GM12878 (cell line): ENCODE data around the gene MYF6. TPM values are rescaled to one million over a fixed set of nuclear protein-coding genes. Genes with fewer than 3 reads are reported as not detected.

Source experiments
- ATAC-seq: fragments of 200-7000 bp; cut with Tn5 transposase; 3 replicates; pipeline ENCODE4 v1.9.1; 2020; ENCODE audit warnings: mild to moderate bottlenecking, moderate library complexity
- BruUV-seq: library from RNA; stranded (reverse); fragments of 400-500 nt; replicated peaks from 2 replicates; lab custom pipeline; 2021; lab: Mats Ljungman, UMichigan
- CTCF ChIA-PET: fragments of 300-600 bp; sonication (Branson Sonifier 250); formaldehyde crosslinking; extraction: SDS; loops from one replicate; lab custom pipeline; 2021; ENCODE audit warnings: inconsistent platforms; lab: Yijun Ruan, JAX
- POLR2A ChIA-PET: fragments of 350-600 bp; formaldehyde crosslinking; extraction: SDS; loops from one replicate; lab custom pipeline; 2021; ENCODE audit warnings: inconsistent platforms; lab: Charles Lee
- RAD21 ChIA-PET: fragments of 300-600 bp; sonication (Branson Sonifier 250); formaldehyde crosslinking; loops from one replicate; lab custom pipeline; 2023; ENCODE audit warnings: antibody characterized with exemption; ENCODE audit not compliant: unreplicated experiment; lab: Charles Lee
- SMC1A ChIA-PET: fragments of 300-600 bp; sonication (Branson Sonifier 250); formaldehyde crosslinking; loops from one replicate; lab custom pipeline; 2023; ENCODE audit not compliant: unreplicated experiment, uncharacterized antibody; lab: Charles Lee
- DNase-seq: peaks from one replicate; pipeline ENCODE4 v3.0.0-alpha.2; 2011; ENCODE audit warnings: low read depth, low spot score
- FAIRE-seq: peaks from 3 replicates; lab custom pipeline; 2011; peaks lifted over from hg19 to GRCh38; lab: Jason Lieb, UNC
- H2AFZ ChIP-seq: 2 replicates; pipeline ENCODE4 v1.6.0; 2011; ENCODE audit warnings: low read depth, low read length, control low read depth; ENCODE audit not compliant: control insufficient read depth
- H3K27ac ChIP-seq: 2 replicates; pipeline ENCODE4 v1.5.1; 2011; ENCODE audit warnings: control low read depth; ENCODE audit not compliant: control insufficient read depth, insufficient read depth
- H3K27me3 ChIP-seq, 2 experiments: replicated peaks in 1 of 2; 2 replicates each; pipeline versions ENCODE4 v1.6.0 to v1.6.1; 2011; ENCODE audit warnings: low read length in 1 of 2; ENCODE audit not compliant: control insufficient read depth in 2 of 2, insufficient read depth in 2 of 2
- H3K36me3 ChIP-seq, 2 experiments: 2 replicates each; pipeline ENCODE4 v1.5.1; 2011; ENCODE audit warnings: low read length in 1 of 2; ENCODE audit not compliant: control insufficient read depth in 2 of 2, insufficient read depth in 2 of 2
- H3K4me1 ChIP-seq: 2 replicates; pipeline ENCODE4 v1.6.1; 2011; ENCODE audit warnings: mild to moderate bottlenecking, low read length, moderate library complexity, mixed read lengths; ENCODE audit not compliant: control insufficient read depth, insufficient read depth
- H3K4me2 ChIP-seq: 2 replicates; pipeline ENCODE4 v1.6.0; 2011; ENCODE audit warnings: control low read depth; ENCODE audit not compliant: control insufficient read depth, insufficient read depth
- H3K4me3 ChIP-seq: fragments of 200-600 bp; sonication (generic); 2 replicates; pipeline ENCODE4 v1.5.1; 2016
- H3K79me2 ChIP-seq: 2 replicates; pipeline ENCODE4 v1.6.0; 2011; ENCODE audit warnings: low read length; ENCODE audit not compliant: control insufficient read depth, insufficient read depth
- H3K9ac ChIP-seq: 2 replicates; pipeline ENCODE4 v1.8.0; 2011; ENCODE audit warnings: low read length, control low read depth, mixed read lengths; ENCODE audit not compliant: control insufficient read depth, insufficient read depth
- H3K9me3 ChIP-seq: replicated peaks from 3 replicates; pipeline ENCODE4 v1.5.1; 2011; ENCODE audit warnings: mild to moderate bottlenecking, low read length; ENCODE audit not compliant: control insufficient read depth, insufficient read depth
- H4K20me1 ChIP-seq: 2 replicates; pipeline ENCODE4 v1.6.0; 2011; ENCODE audit not compliant: control insufficient read depth, insufficient read depth
- E4F1 ChIP-seq: fragments of 450-650 bp; IDR thresholded peaks from 2 replicates; pipeline ENCODE4 v1.6.1; 2018; ENCODE audit warnings: borderline replicate concordance, mild to moderate bottlenecking; ENCODE audit not compliant: partially characterized antibody
- EED ChIP-seq: sonication (generic); IDR thresholded peaks from 2 replicates; pipeline ENCODE4 v1.6.1; 2016; ENCODE audit warnings: antibody characterized with exemption, low read depth
- FOS ChIP-seq: IDR thresholded peaks from 3 replicates; pipeline ENCODE4 v1.6.1; 2011; ENCODE audit warnings: borderline replicate concordance; ENCODE audit not compliant: insufficient read length; ENCODE audit errors: extremely low read depth
- NBN ChIP-seq: fragments of 450-650 bp; IDR thresholded peaks from 2 replicates; pipeline ENCODE4 v1.6.1; 2016
- NFYA ChIP-seq: IDR thresholded peaks from 2 replicates; pipeline ENCODE4 v1.6.1; 2011; ENCODE audit warnings: low read depth, mild to moderate bottlenecking, low read length, improper control_type of control experiment, borderline replicate concordance
- PBX3 ChIP-seq: IDR thresholded peaks from 2 replicates; pipeline ENCODE4 v1.6.1; 2011; ENCODE audit warnings: mild to moderate bottlenecking, low read depth, low read length, moderate library complexity; ENCODE audit not compliant: insufficient replicate concordance
- RAD51 ChIP-seq: fragments of 450-650 bp; IDR thresholded peaks from 2 replicates; pipeline ENCODE4 v1.6.1; 2016; ENCODE audit warnings: moderate library complexity, mild to moderate bottlenecking, inconsistent platforms
- RB1 ChIP-seq: fragments of 450-650 bp; formaldehyde crosslinking; IDR thresholded peaks from 2 replicates; pipeline ENCODE4 v1.6.1; 2017; ENCODE audit warnings: mild to moderate bottlenecking, borderline replicate concordance
- SPI1 ChIP-seq: IDR thresholded peaks from 2 replicates; pipeline ENCODE4 v1.6.1; 2011; ENCODE audit warnings: low read depth, mild to moderate bottlenecking, low read length, moderate library complexity, borderline replicate concordance; ENCODE audit not compliant: insufficient read depth
- ZBTB40 ChIP-seq: fragments of 450-650 bp; IDR thresholded peaks from 2 replicates; pipeline ENCODE4 v1.6.1; 2016; ENCODE audit warnings: mild to moderate bottlenecking, moderate library complexity, borderline replicate concordance
- ZNF592 ChIP-seq: fragments of 450-650 bp; IDR thresholded peaks from 2 replicates; pipeline ENCODE4 v1.6.1; 2017; ENCODE audit warnings: mild to moderate bottlenecking, moderate library complexity
- WGBS: methylation state at CpG from one replicate; pipeline ENCODE4 v1.1.6; 2016; ENCODE audit warnings: low lambda C conversion rate; ENCODE audit not compliant: insufficient replicate concordance, insufficient coverage; ENCODE audit errors: missing lambda C conversion rate; 5-methylcytosine and 5-hydroxymethylcytosine counted together
- in situ Hi-C: fragments of 300-500 bp; cut with MboI; formaldehyde crosslinking; loops from 9 replicates; pipeline ENCODE4 v1.14.3; 2018; ENCODE audit warnings: mixed read lengths
- intact Hi-C: fragments of 100-400 bp; cut with micrococcal nuclease; formaldehyde crosslinking; loops from one replicate; pipeline ENCODE4 v1.14.2; 2022; ENCODE audit not compliant: unreplicated experiment
- polyA plus RNA-seq, 11 experiments: library from polyadenylated mRNA; depleted of rRNA in 4 of 11; unstranded in 6 of 11; stranded (reverse) in 5 of 11; fragments of >200 nt; fragmentation: Nextera tagmentation in 4 of 11; fragmentation: Illumina TruSeq in 1 of 11; extraction: Ambion mirVana in 4 of 11; extraction: Trizol in 1 of 11; gene quantifications; 1 replicate in 1 of 11; 2 replicates in 10 of 11; pipeline versions ENCODE4 v1.2.1 to v1.2.3, GENCODE V29; 2011 to 2016; ENCODE audit warnings: inconsistent platforms in 2 of 11, missing spikeins in 2 of 11, low read depth in 1 of 11
- total RNA-seq, 4 experiments: library from RNA; depleted of rRNA in 3 of 4; stranded (reverse); fragments of >200 nt in 3 of 4; fragmentation: Illumina TruSeq in 1 of 4; extraction: Trizol in 1 of 4; gene quantifications; 2 replicates each; pipeline versions ENCODE4 v1.2.1 to v1.2.3, GENCODE V29; 2013 to 2021

The MYF6 gene
- total and polyA plus RNA-seq, 10 of the 15 experiments (the other 5 are each of a cell fraction or from before 2014, with no cell fraction given), result not detected

- TF ChIP-seq RAD51 (no peak), FOS (no peak), E4F1 (no peak), EED (no peak), RB1 (no peak), NFYA (no peak), SPI1 (no peak)
These were observed 25.6 kb upstream of the MYF6 start (continued) for GRCh38 chr12:80681786-80682185.

GRCh38 chr12:80684077-80684495 is 23.3 kb upstream of the MYF6 start:
- ChIA-PET CTCF (no interaction called here), SMC1A (interaction anchor here (0.9 kb wide), 1 partner anchor 17 kb away, joined by 3 read pairs; no protein-coding TSS in a partner anchor), POLR2A (no interaction called here), RAD21 (no interaction called here)
- Histone ChIP-seq H3K27ac (no peak overlapping the region), H3K79me2 (no peaks in the 10 kb centered on the region), H3K4me3 (no peak overlapping the region), H3K4me2 (no peak overlapping the region), H3K27me3 (no peaks in the 10 kb centered on the region), H3K9ac (no peak overlapping the region), H3K9me3 (no peaks in the 10 kb centered on the region), H4K20me1 (no peaks in the 10 kb centered on the region), H3K4me1 (no peaks in the 10 kb centered on the region), H2AFZ (no peak overlapping the region), H3K36me3 (no peaks in the 10 kb centered on the region)
- intact Hi-C loops (no loop called here), in situ Hi-C loops (no loop called here)
- 77% methylated on average over 7 of the region's 7 CpGs for WGBS
- FAIRE-seq, result no peak
- BruUV-seq, result no TSS peak
- no peak for ATAC-seq
- DNase-seq, result no peak
- TF ChIP-seq ZNF592 (no peak), ZBTB40 (no peak), NBN (no peak), PBX3 (no peak)
